ENCODE measurements around the gene ARHGAP15. TPM values are rescaled to one million over a fixed set of nuclear protein-coding genes. Genes with fewer than 3 reads are reported as not detected.

The ARHGAP15 gene
- total and polyA plus RNA-seq, 9 donors: 1.5 to 10.0 (median 2.6) TPM

DNA sequence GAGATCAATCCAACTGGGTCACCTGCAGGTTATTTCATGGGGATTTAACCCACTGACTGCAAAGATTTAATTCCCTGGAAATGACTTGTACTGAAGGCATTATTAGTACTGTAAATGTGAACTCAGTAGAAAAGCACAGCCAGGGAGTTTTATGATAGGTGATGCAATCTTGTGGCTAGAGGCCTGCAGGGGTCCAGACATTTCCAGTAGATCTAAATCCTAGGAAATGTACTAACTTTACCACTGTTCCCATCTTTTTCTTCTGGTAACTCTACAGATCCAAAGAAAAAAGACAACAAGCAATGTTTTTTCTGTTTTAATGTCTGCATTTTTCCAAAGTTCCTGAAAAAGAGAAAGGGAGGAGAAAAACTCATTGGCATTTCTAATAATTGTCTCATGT lies 500.1 kb downstream of the ARHGAP15 start:
- Histone ChIP-seq H3K27ac (no peak overlapping the region), H3K9me3 (no peaks in the 10 kb centered on the region), H3K4me1 (ENCODE audit: insufficient read depth) (no peaks in the 10 kb centered on the region), H3K27me3 (no peaks in the 10 kb centered on the region), H3K36me3 (no peaks in the 10 kb centered on the region), H3K4me3 (no peak overlapping the region)
- intact Hi-C loops (cut with DNase I): no loop called here
- TF ChIP-seq, protein P1, sequence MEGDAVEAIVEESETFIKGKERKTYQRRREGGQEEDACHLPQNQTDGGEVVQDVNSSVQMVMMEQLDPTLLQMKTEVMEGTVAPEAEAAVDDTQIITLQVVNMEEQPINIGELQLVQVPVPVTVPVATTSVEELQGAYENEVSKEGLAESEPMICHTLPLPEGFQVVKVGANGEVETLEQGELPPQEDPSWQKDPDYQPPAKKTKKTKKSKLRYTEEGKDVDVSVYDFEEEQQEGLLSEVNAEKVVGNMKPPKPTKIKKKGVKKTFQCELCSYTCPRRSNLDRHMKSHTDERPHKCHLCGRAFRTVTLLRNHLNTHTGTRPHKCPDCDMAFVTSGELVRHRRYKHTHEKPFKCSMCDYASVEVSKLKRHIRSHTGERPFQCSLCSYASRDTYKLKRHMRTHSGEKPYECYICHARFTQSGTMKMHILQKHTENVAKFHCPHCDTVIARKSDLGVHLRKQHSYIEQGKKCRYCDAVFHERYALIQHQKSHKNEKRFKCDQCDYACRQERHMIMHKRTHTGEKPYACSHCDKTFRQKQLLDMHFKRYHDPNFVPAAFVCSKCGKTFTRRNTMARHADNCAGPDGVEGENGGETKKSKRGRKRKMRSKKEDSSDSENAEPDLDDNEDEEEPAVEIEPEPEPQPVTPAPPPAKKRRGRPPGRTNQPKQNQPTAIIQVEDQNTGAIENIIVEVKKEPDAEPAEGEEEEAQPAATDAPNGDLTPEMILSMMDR (IDR thresholded peaks at IDR 0.05): no peak
- TF ChIP-seq POLR2A (IDR thresholded peaks at IDR 0.05): no peak
- TF ChIP-seq EP300 (IDR thresholded peaks at IDR 0.05): no peak
- no peak for DNase-seq

GRCh38 chr2:143632751-143633374 lies 503.6 kb downstream of the ARHGAP15 start:
- TF ChIP-seq EP300 (IDR thresholded peaks at IDR 0.05) (no peak), POLR2A (IDR thresholded peaks at IDR 0.05) (no peak)
- TF ChIP-seq, protein P1 (IDR thresholded peaks at IDR 0.05): no peak
- 75 to 85% (median 77%) methylated on average over 3 of the region's 3 CpGs for WGBS, 3 donors

DNA sequence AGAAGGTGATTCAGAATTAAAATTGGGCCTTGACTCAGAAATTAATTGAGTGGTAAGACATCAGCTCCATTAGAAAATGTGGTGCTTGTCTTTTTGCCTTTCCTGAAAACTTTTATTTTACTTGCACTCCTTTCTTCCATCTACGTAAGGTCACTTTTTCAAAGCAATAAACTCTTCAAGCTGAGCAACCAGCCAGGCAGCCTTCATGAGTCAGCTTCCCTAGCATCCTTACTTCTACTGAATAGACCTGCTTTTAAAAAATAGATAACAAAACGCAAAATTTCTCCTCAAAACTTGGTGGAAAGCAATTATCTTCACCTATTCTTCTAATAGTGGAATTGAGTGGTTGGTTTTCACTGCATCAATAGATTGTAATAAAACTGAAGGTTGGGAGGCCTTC lies 504.2 kb downstream of the ARHGAP15 start:
- TF ChIP-seq EP300 (IDR thresholded peaks at IDR 0.05): no peak
- TF ChIP-seq, protein P1 (IDR thresholded peaks at IDR 0.05): no peak
- no peak for TF ChIP-seq POLR2A (IDR thresholded peaks at IDR 0.05)
- Histone ChIP-seq H3K9me3 (no peaks in the 10 kb centered on the region), H3K4me3 (no peak overlapping the region), H3K36me3 (no peaks in the 10 kb centered on the region), H3K4me1 (ENCODE audit: insufficient read depth) (no peaks in the 10 kb centered on the region), H3K27ac (no peak overlapping the region), H3K27me3 (no peaks in the 10 kb centered on the region)
- WGBS, 3 donors: 0 to 40% (median 23%) methylated on average over 2 of the region's 2 CpGs
- intact Hi-C loops (cut with DNase I): no loop called here
- DNase-seq: no peak

More at GRCh38 chr2:143632751-143633374, 503.6 kb downstream of the ARHGAP15 start:
- Histone ChIP-seq H3K4me1 (ENCODE audit: insufficient read depth) (no peaks in the 10 kb centered on the region), H3K9me3 (no peaks in the 10 kb centered on the region), H3K27ac (no peak overlapping the region), H3K27me3 (no peaks in the 10 kb centered on the region), H3K4me3 (no peak overlapping the region), H3K36me3 (no peaks in the 10 kb centered on the region)
- DNase-seq: no peak
- intact Hi-C loops (cut with DNase I): no loop called here

- H3K9me3 ChIP-seq: no peaks in the 10 kb centered on the region
- no peaks in the 10 kb centered on the region for H3K27me3 ChIP-seq
- H3K36me3 ChIP-seq: no peaks in the 10 kb centered on the region
- 88 to 94% (median 92%) methylated on average over 2 of the region's 2 CpGs for WGBS, 3 donors
- H3K27ac ChIP-seq: no peak overlapping the region
- H3K4me3 ChIP-seq: no peak overlapping the region
- H3K4me1 ChIP-seq (ENCODE audit: insufficient read depth): no peaks in the 10 kb centered on the region
- no peak for DNase-seq
- intact Hi-C loops (cut with DNase I): no loop called here
- TF ChIP-seq EP300 (IDR thresholded peaks at IDR 0.05) (no peak), POLR2A (IDR thresholded peaks at IDR 0.05) (no peak)
- TF ChIP-seq, protein P1 (IDR thresholded peaks at IDR 0.05): no peak
Measured at GRCh38 chr2:143635302-143635701, 506.1 kb downstream of the ARHGAP15 start.
